H9 (cell line): ENCODE measurements around the gene MED20. TPM values are rescaled to one million over a fixed set of nuclear protein-coding genes. Genes with fewer than 3 reads are reported as not detected.

Source experiments
- DNase-seq: peaks from one replicate; pipeline ENCODE4 v3.0.0-alpha.2; 2017
- H2AFZ ChIP-seq: one replicate; pipeline ENCODE4 v1.6.1; 2013; ENCODE audit warnings: mild to moderate bottlenecking, low read length, control low read depth, moderate library complexity
- H2AK5ac ChIP-seq: 2 replicates; pipeline ENCODE4 v1.6.1; 2013; ENCODE audit warnings: low read length, control low read depth, mixed read lengths; ENCODE audit not compliant: insufficient read length
- H2BK120ac ChIP-seq: one replicate; pipeline ENCODE4 v1.6.1; 2013; ENCODE audit warnings: low read depth, mild to moderate bottlenecking, low read length, control low read depth, inconsistent platforms; ENCODE audit not compliant: poor library complexity, severe bottlenecking
- H2BK12ac ChIP-seq: 2 replicates; pipeline ENCODE4 v1.6.1; 2013; ENCODE audit warnings: low read length, control low read depth, mixed read lengths, low read depth; ENCODE audit not compliant: insufficient read length
- H2BK15ac ChIP-seq: 2 replicates; pipeline ENCODE4 v1.6.1; 2013; ENCODE audit warnings: low read depth, low read length, control low read depth
- H2BK20ac ChIP-seq: one replicate; pipeline ENCODE4 v1.6.1; 2013; ENCODE audit warnings: low read depth, mild to moderate bottlenecking, low read length, control low read depth, inconsistent platforms; ENCODE audit not compliant: poor library complexity, severe bottlenecking
- H2BK5ac ChIP-seq: 2 replicates; pipeline ENCODE4 v1.6.1; 2013; ENCODE audit warnings: low read length, control low read depth, mixed read lengths; ENCODE audit not compliant: insufficient read length
- H3K14ac ChIP-seq: 2 replicates; pipeline ENCODE4 v1.6.1; 2013; ENCODE audit warnings: low read length, control low read depth; ENCODE audit not compliant: insufficient read depth
- H3K18ac ChIP-seq: 2 replicates; pipeline ENCODE4 v1.6.1; 2013; ENCODE audit warnings: low read depth, mild to moderate bottlenecking, mixed read lengths, low read length, control low read depth; ENCODE audit not compliant: insufficient read length
- H3K23ac ChIP-seq: 2 replicates; pipeline ENCODE4 v1.6.1; 2013; ENCODE audit warnings: low read length, control low read depth, mixed read lengths, low read depth; ENCODE audit not compliant: insufficient read length
- H3K23me2 ChIP-seq: 2 replicates; pipeline ENCODE4 v1.6.1; 2013; ENCODE audit warnings: low read depth, mild to moderate bottlenecking, mixed read lengths, low read length, control low read depth; ENCODE audit not compliant: insufficient read length, poor library complexity, severe bottlenecking
- H3K27ac ChIP-seq: 2 replicates; pipeline ENCODE4 v1.5.1; 2013; ENCODE audit warnings: low read length, control low read depth, mixed read lengths, low read depth; ENCODE audit not compliant: insufficient read length
- H3K27me3 ChIP-seq: 2 replicates; pipeline ENCODE4 v1.6.1; 2013; ENCODE audit warnings: low read length, control low read depth, inconsistent platforms; ENCODE audit not compliant: insufficient read depth
- H3K4ac ChIP-seq: 2 replicates; pipeline ENCODE4 v1.6.1; 2013; ENCODE audit warnings: low read depth, mild to moderate bottlenecking, control low read depth, inconsistent platforms, low read length, moderate library complexity
- H3K4me1 ChIP-seq: 2 replicates; pipeline ENCODE4 v1.6.1; 2013; ENCODE audit warnings: low read length, control low read depth, inconsistent platforms; ENCODE audit not compliant: insufficient read depth
- H3K4me2 ChIP-seq: 2 replicates; pipeline ENCODE4 v1.6.1; 2013; ENCODE audit warnings: low read length, control low read depth, mixed read lengths; ENCODE audit not compliant: insufficient read length, insufficient read depth
- H3K56ac ChIP-seq: 2 replicates; pipeline ENCODE4 v1.6.1; 2013; ENCODE audit warnings: low read depth, mild to moderate bottlenecking, mixed read lengths, low read length, control low read depth; ENCODE audit not compliant: insufficient read length
- H3K79me1 ChIP-seq: 2 replicates; pipeline ENCODE4 v1.6.1; 2013; ENCODE audit warnings: low read depth, mild to moderate bottlenecking, moderate library complexity, low read length, control low read depth, inconsistent platforms; ENCODE audit not compliant: insufficient read depth, poor library complexity, severe bottlenecking
- H3K79me2 ChIP-seq: 2 replicates; pipeline ENCODE4 v1.6.1; 2013; ENCODE audit warnings: low read length, control low read depth, inconsistent platforms; ENCODE audit not compliant: insufficient read depth
- H3K9ac ChIP-seq: 2 replicates; pipeline ENCODE4 v1.6.1; 2013; ENCODE audit warnings: low read length, control low read depth, mixed read lengths; ENCODE audit not compliant: insufficient read length; ENCODE audit errors: extremely low read depth
- H3K9me3 ChIP-seq: one replicate; pipeline ENCODE4 v1.6.1; 2013; ENCODE audit warnings: low read depth, low read length, inconsistent platforms; ENCODE audit not compliant: control insufficient read depth
- H3T11ph ChIP-seq: one replicate; pipeline ENCODE4 v1.6.1; 2013; ENCODE audit warnings: mild to moderate bottlenecking, low read length, control low read depth, inconsistent platforms
- H4K20me1 ChIP-seq: one replicate; pipeline ENCODE4 v1.6.1; 2013; ENCODE audit not compliant: control insufficient read depth, insufficient read length, insufficient read depth
- H4K5ac ChIP-seq: 2 replicates; pipeline ENCODE4 v1.6.1; 2013; ENCODE audit warnings: low read depth, mild to moderate bottlenecking, mixed read lengths, low read length, control low read depth; ENCODE audit not compliant: insufficient read length
- H4K8ac ChIP-seq: replicated peaks from 2 replicates; pipeline ENCODE4 v1.6.1; 2013; ENCODE audit warnings: low read length, control low read depth, mixed read lengths, low read depth; ENCODE audit not compliant: insufficient read length
- H4K91ac ChIP-seq: 2 replicates; pipeline ENCODE4 v1.6.1; 2013; ENCODE audit warnings: low read depth, mild to moderate bottlenecking, moderate library complexity, mixed read lengths, low read length, control low read depth; ENCODE audit not compliant: insufficient read length
- H3K27ac Mint-ChIP-seq, 3 experiments: 2 replicates in 2 of 3; 3 replicates in 1 of 3; pipeline ENCODE4 v1.8.0; 2020 to 2021; ENCODE audit warnings: mixed read lengths in 3 of 3, mild to moderate bottlenecking in 1 of 3, moderate library complexity in 1 of 3
- H3K27me3 Mint-ChIP-seq: 2 replicates; pipeline ENCODE4 v1.8.0; 2021; ENCODE audit warnings: low read depth, mild to moderate bottlenecking, moderate library complexity, mixed read lengths
- H3K36me3 Mint-ChIP-seq, 3 experiments: 2 replicates in 2 of 3; 3 replicates in 1 of 3; pipeline ENCODE4 v1.8.0; 2020 to 2021; ENCODE audit warnings: low read depth in 3 of 3, mixed read lengths in 3 of 3; ENCODE audit not compliant: insufficient read depth in 1 of 3
- H3K4me1 Mint-ChIP-seq, 2 experiments: 2 replicates each; pipeline ENCODE4 v1.8.0; 2020; ENCODE audit warnings: mixed read lengths in 2 of 2
- H3K4me3 Mint-ChIP-seq, 2 experiments: 2 replicates in 1 of 2; 3 replicates in 1 of 2; pipeline ENCODE4 v1.8.0; 2020 to 2021; ENCODE audit warnings: mild to moderate bottlenecking in 2 of 2, mixed read lengths in 2 of 2, moderate library complexity in 1 of 2
- H3K9me3 Mint-ChIP-seq, 2 experiments: 2 replicates in 1 of 2; 3 replicates in 1 of 2; pipeline ENCODE4 v1.8.0; 2020; ENCODE audit warnings: mild to moderate bottlenecking in 2 of 2, mixed read lengths in 2 of 2, moderate library complexity in 1 of 2
- WGBS: extraction: QIAGEN DNeasy Blood & Tissue Kit; methylation state at CpG from one replicate; pipeline ENCODE4 v1.1.7; 2013; ENCODE audit warnings: missing lambda C conversion rate, low lambda C conversion rate, mixed read lengths; ENCODE audit not compliant: insufficient read length; ENCODE audit errors: extremely low coverage; 5-methylcytosine and 5-hydroxymethylcytosine counted together
- total RNA-seq: library from RNA; stranded (reverse); gene quantifications from 2 replicates; pipeline ENCODE4 v1.2.1, GENCODE V29; 2021
- TF ChIP-seq, protein P1 (sequence below): fragments of 200-600 bp; sonication (generic); conservative IDR thresholded peaks from 3 replicates; pipeline ENCODE4 v1.8.0; 2021; ENCODE audit warnings: antibody characterized with exemption, mild to moderate bottlenecking

MED20 gene
- total RNA-seq, 1 experiment from 2014 or later = 28.9 TPM

DNA sequence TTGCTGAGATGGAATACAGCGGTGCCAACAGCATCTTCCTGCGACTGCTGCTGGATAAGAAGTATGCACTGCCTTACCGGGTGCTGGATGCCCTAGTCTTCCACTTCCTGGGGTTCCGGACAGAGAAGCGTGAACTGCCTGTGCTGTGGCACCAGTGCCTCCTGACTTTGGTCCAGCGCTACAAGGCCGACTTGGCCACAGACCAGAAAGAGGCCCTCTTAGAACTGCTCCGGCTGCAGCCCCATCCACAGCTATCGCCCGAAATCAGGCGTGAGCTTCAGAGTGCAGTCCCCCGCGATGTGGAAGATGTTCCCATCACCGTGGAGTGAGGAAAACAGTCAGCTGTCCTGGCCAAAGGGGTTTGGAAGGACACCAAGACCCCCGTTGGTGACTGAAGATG is 11.4 kb upstream of the MED20 start:
- Histone ChIP-seq H2BK12ac (no peak overlapping the region), H4K20me1 (peaks cover 3% of the 10 kb centered on the region), H3K14ac (no peak overlapping the region), H2BK20ac (no peak overlapping the region), H3K56ac (no peak overlapping the region), H3K79me2 (no peaks in the 10 kb centered on the region), H4K91ac (no peak overlapping the region), H3K23me2 (no peaks in the 10 kb centered on the region), H4K5ac (no peak overlapping the region), H3K4me1 (no peaks in the 10 kb centered on the region), H3K79me1 (peaks cover 8% of the 10 kb centered on the region), H3K18ac (no peak overlapping the region), H2AFZ (no peak overlapping the region), H3K27me3 (no peaks in the 10 kb centered on the region), H2BK120ac (no peak overlapping the region), H3T11ph (no peak overlapping the region), H2BK15ac (no peak overlapping the region), H3K9me3 (no peaks in the 10 kb centered on the region), H3K4ac (no peak overlapping the region), H2BK5ac (no peak overlapping the region), H2AK5ac (no peak overlapping the region), H3K4me2 (no peak overlapping the region), H3K9ac (no peak overlapping the region), H3K23ac (no peak overlapping the region), H4K8ac (no peak overlapping the region), H3K27ac (no peak overlapping the region)
- no CpG with 5 or more reads among the region's 15 CpGs for WGBS
- TF ChIP-seq, protein P1, sequence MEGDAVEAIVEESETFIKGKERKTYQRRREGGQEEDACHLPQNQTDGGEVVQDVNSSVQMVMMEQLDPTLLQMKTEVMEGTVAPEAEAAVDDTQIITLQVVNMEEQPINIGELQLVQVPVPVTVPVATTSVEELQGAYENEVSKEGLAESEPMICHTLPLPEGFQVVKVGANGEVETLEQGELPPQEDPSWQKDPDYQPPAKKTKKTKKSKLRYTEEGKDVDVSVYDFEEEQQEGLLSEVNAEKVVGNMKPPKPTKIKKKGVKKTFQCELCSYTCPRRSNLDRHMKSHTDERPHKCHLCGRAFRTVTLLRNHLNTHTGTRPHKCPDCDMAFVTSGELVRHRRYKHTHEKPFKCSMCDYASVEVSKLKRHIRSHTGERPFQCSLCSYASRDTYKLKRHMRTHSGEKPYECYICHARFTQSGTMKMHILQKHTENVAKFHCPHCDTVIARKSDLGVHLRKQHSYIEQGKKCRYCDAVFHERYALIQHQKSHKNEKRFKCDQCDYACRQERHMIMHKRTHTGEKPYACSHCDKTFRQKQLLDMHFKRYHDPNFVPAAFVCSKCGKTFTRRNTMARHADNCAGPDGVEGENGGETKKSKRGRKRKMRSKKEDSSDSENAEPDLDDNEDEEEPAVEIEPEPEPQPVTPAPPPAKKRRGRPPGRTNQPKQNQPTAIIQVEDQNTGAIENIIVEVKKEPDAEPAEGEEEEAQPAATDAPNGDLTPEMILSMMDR = no peak
- Mint-ChIP-seq H3K4me1 (peaks cover 7 to 8% of the 10 kb centered on the region in 2 experiments), H3K4me3 (no peak overlapping the region; a peak in 1 of 5 replicates), H3K27ac (no peak overlapping the region), H3K9me3 (no peaks in the 10 kb centered on the region), H3K27me3 (no peaks in the 10 kb centered on the region; the same call in 1 of the 2 replicates), H3K36me3 (peaks cover 44 to 89% (median 71%) of the 10 kb centered on the region in 3 experiments)
- DNase-seq = no peak
